K562 (cell line): ENCODE data around the gene TCF19. TPM values are rescaled to one million over a fixed set of nuclear protein-coding genes. Genes with fewer than 3 reads are reported as not detected.

ENCODE experiments used
- ETS1 ChIP-seq: conservative IDR thresholded peaks from 2 replicates; pipeline ENCODE4 v1.6.1; 2011; ENCODE audit warnings: low read depth, mild to moderate bottlenecking, low read length; ENCODE audit not compliant: control insufficient read depth
- HDAC6 ChIP-seq: IDR thresholded peaks from 2 replicates; pipeline ENCODE4 v1.6.1; 2012; ENCODE audit warnings: low read depth, mild to moderate bottlenecking, control low read depth, inconsistent platforms, low read length, moderate library complexity
- HMGN3 ChIP-seq: IDR thresholded peaks from 2 replicates; pipeline ENCODE4 v1.6.1; 2011; ENCODE audit warnings: borderline replicate concordance, low read depth, mild to moderate bottlenecking, mixed read lengths, low read length; ENCODE audit not compliant: insufficient read length; ENCODE audit errors: extremely low read depth
- KDM5B ChIP-seq: fragments of 200-600 bp; sonication (generic); IDR thresholded peaks from 2 replicates; pipeline ENCODE4 v1.6.1; 2012; ENCODE audit warnings: low read depth, mild to moderate bottlenecking, moderate library complexity, low read length, control low read depth, inconsistent platforms; ENCODE audit not compliant: insufficient replicate concordance
- NFRKB ChIP-seq: fragments of 450-650 bp; IDR thresholded peaks from 2 replicates; pipeline ENCODE4 v1.6.1; 2016; ENCODE audit warnings: low read depth
- OTX1 ChIP-seq: fragments of 450-650 bp; formaldehyde crosslinking; IDR thresholded peaks from 2 replicates; pipeline ENCODE4 v1.4.0; 2022; ENCODE audit warnings: mild to moderate bottlenecking
- PREB ChIP-seq: sonication (generic); formaldehyde crosslinking; IDR thresholded peaks from 2 replicates; pipeline ENCODE4 v1.8.1; 2023; ENCODE audit warnings: mild to moderate bottlenecking, missing genetic modification reagents
- RBBP5 ChIP-seq: fragments of 200-600 bp; sonication (generic); IDR thresholded peaks from 2 replicates; pipeline ENCODE4 v1.6.1; 2012; ENCODE audit warnings: borderline replicate concordance, mild to moderate bottlenecking, low read length, control low read depth, inconsistent platforms; ENCODE audit not compliant: insufficient read depth, poor library complexity, severe bottlenecking
- RBM17 ChIP-seq: fragments of 200-400 bp; formaldehyde crosslinking; IDR thresholded peaks from 2 replicates; pipeline ENCODE4 v1.6.1; 2017; ENCODE audit warnings: low read depth, mild to moderate bottlenecking, low read length, borderline replicate concordance
- SAFB2 ChIP-seq: fragments of 200-400 bp; formaldehyde crosslinking; IDR thresholded peaks from 2 replicates; pipeline ENCODE4 v1.6.1; 2018; ENCODE audit warnings: borderline replicate concordance, low read length, low read depth, moderate library complexity; ENCODE audit not compliant: severe bottlenecking
- SMARCA4 ChIP-seq: fragments of 450-650 bp; IDR thresholded peaks from 2 replicates; pipeline ENCODE4 v1.6.1; 2016
- SMARCA5 ChIP-seq: fragments of 450-650 bp; IDR thresholded peaks from 2 replicates; pipeline ENCODE4 v1.6.1; 2016
- SMARCE1 ChIP-seq: fragments of 450-650 bp; IDR thresholded peaks from 2 replicates; pipeline ENCODE4 v1.7.1; 2016; ENCODE audit warnings: mild to moderate bottlenecking
- SUPT5H ChIP-seq: fragments of 450-650 bp; IDR thresholded peaks from 2 replicates; pipeline ENCODE4 v1.6.1; 2016
- TCF7L2 ChIP-seq: fragments of 150-350 bp; IDR thresholded peaks from 2 replicates; pipeline ENCODE4 v1.6.1; 2016; ENCODE audit warnings: low read depth, mild to moderate bottlenecking, low read length, moderate library complexity
- XRCC3 ChIP-seq: fragments of 450-650 bp; IDR thresholded peaks from 2 replicates; pipeline ENCODE4 v1.6.1; 2017; ENCODE audit warnings: mild to moderate bottlenecking, moderate library complexity
- ZBTB33 ChIP-seq: sonication (generic); formaldehyde crosslinking; IDR thresholded peaks from 2 replicates; pipeline ENCODE4 v1.8.1; 2023; ENCODE audit warnings: mild to moderate bottlenecking, missing genetic modification reagents
- ZNF124 ChIP-seq: sonication (generic); formaldehyde crosslinking; IDR thresholded peaks from 2 replicates; pipeline ENCODE4 v1.8.1; 2022; ENCODE audit warnings: missing genetic modification reagents
- ZSCAN29 ChIP-seq: fragments of 450-650 bp; IDR thresholded peaks from 2 replicates; pipeline ENCODE4 v1.6.1; 2017
- polyA plus RNA-seq, 8 experiments: library from polyadenylated mRNA; depleted of rRNA in 4 of 8; stranded (reverse) in 5 of 8; unstranded in 3 of 8; fragments of >200 nt; fragmentation: Nextera tagmentation in 2 of 8; fragmentation: Illumina TruSeq in 1 of 8; extraction: Ambion mirVana in 2 of 8; extraction: Trizol in 1 of 8; gene quantifications; 2 replicates each; pipeline versions ENCODE4 v1.2.1 to v1.2.3, GENCODE V29; 2011 to 2014; ENCODE audit warnings: inconsistent platforms in 1 of 8, missing spikeins in 1 of 8
- total RNA-seq, 7 experiments: library from RNA; depleted of rRNA in 6 of 7; stranded (reverse); fragments of >200 nt in 6 of 7; fragmentation: Illumina TruSeq in 2 of 7; extraction: Trizol in 2 of 7; gene quantifications; 2 replicates each; pipeline versions ENCODE4 v1.2.1 to v1.2.3, GENCODE V29; 2011 to 2021; ENCODE audit warnings: low replicate concordance in 1 of 7
- TF ChIP-seq, protein P1 (sequence below), 2 experiments: IDR thresholded peaks in 1 of 2; conservative IDR thresholded peaks in 1 of 2; 2 replicates each; pipeline ENCODE4 v1.6.1; 2016; ENCODE audit warnings: low read depth in 2 of 2, mild to moderate bottlenecking in 1 of 2, missing compliant biosample characterization in 1 of 2, missing genetic modification characterization in 1 of 2, moderate library complexity in 1 of 2

The TCF19 gene
- total and polyA plus RNA-seq, 9 of the 15 experiments (the other 6 are each of a cell fraction or from before 2014, with no cell fraction given) = 4.2 to 42.5 (median 25.7) TPM

- TF ChIP-seq SAFB2 (no peak), SMARCA4 (peak; percentile 45; the same call in 1 of the 2 replicates), ZSCAN29 (0 out of 2 replicates have a peak, but pooled peaks have one; percentile 32), HDAC6 (no peak), RBM17 (no peak), ETS1 (0 out of 2 replicates have a peak, but pooled peaks have one; percentile 22), PREB (CRISPR knock-in tag) (no peak), HMGN3 (no peak), SMARCE1 (0 out of 2 replicates have a peak, but pooled peaks have one; percentile 10), OTX1 (CRISPR knock-in tag) (no peak), SUPT5H (no peak), NFRKB (no peak), XRCC3 (no peak), ZBTB33 (CRISPR knock-in tag) (no peak), KDM5B (no peak), RBBP5 (peak; percentile 20), ZNF124 (CRISPR knock-in tag) (no peak), SMARCA5 (0 out of 2 replicates have a peak, but pooled peaks have one; percentile 22), TCF7L2 (no peak)
- TF ChIP-seq, protein P1, sequence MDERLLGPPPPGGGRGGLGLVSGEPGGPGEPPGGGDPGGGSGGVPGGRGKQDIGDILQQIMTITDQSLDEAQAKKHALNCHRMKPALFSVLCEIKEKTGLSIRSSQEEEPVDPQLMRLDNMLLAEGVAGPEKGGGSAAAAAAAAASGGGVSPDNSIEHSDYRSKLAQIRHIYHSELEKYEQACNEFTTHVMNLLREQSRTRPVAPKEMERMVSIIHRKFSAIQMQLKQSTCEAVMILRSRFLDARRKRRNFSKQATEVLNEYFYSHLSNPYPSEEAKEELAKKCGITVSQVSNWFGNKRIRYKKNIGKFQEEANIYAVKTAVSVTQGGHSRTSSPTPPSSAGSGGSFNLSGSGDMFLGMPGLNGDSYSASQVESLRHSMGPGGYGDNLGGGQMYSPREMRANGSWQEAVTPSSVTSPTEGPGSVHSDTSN (CRISPR knock-in tag; IDR thresholded peaks at IDR 0.05; ENCODE audit: low read depth) = no peak
- TF ChIP-seq, protein P1 (tag; conservative IDR thresholded peaks at IDR 0.05; ENCODE audit: low read depth) = no peak
These were observed 770 bp downstream of the TCF19 start (continued) for GRCh38 chr6:31158863-31159855.
